Stimulated activated naive CD8-positive, alpha-beta T cell treated with anti-CD3 and anti-CD28 coated beads, Interleukin-15, amount 100 ng/mL, for 72 hours (primary cell): ENCODE data around the gene KRTAP4-4.
"Not testable (repeated sequence)": the region's sequence is repeated elsewhere in the genome, so short reads cannot be mapped to it uniquely, and the experiment has no call there.

Experiments used
- ATAC-seq: fragments of 150-1000 bp; cut with Tn5 transposase; 2 replicates; pipeline ENCODE4 v1.10.0; 2021; ENCODE audit warnings: mild to moderate bottlenecking, moderate library complexity
- DNase-seq, 2 donors: peaks; one replicate each; pipeline ENCODE4 v3.0.0; 2021 to 2022
- H3K27ac Mint-ChIP-seq, 2 donors: one replicate each; pipeline ENCODE4 v1.8.0; 2022; ENCODE audit warnings: mild to moderate bottlenecking in 2 of 2, mixed read lengths in 2 of 2, moderate library complexity in 2 of 2
- H3K27me3 Mint-ChIP-seq: one replicate; pipeline ENCODE4 v1.8.0; 2022; ENCODE audit warnings: mixed read lengths
- H3K4me1 Mint-ChIP-seq: one replicate; pipeline ENCODE4 v1.8.0; 2022; ENCODE audit warnings: mild to moderate bottlenecking, mixed read lengths
- H3K4me3 Mint-ChIP-seq, 2 donors: one replicate each; pipeline ENCODE4 v1.8.0; 2022; ENCODE audit warnings: mild to moderate bottlenecking in 2 of 2, mixed read lengths in 2 of 2, moderate library complexity in 1 of 2
- H3K9me3 Mint-ChIP-seq, 2 donors: one replicate each; pipeline ENCODE4 v1.8.0; 2022; ENCODE audit warnings: mixed read lengths in 2 of 2

The KRTAP4-4 gene

GRCh38 chr17:41160648-41161047 lies at the start of gene KRTAP4-4:
Gene KRTAP4-4 (minus strand): TSS chr17:41160748. CDS start chr17:41160691, 57 bp downstream.
- ATAC-seq (no peak), DNase-seq (no peak)
- Mint-ChIP-seq H3K4me3 (no peak within 1 kb of the TSS), H3K27ac (peak within 1 kb of the TSS in 1 of 2 donors; percentile 15), H3K9me3 (no peaks in the 10 kb centered on the region), H3K4me1 (no peaks in the 10 kb centered on the region), H3K27me3 (no peaks in the 10 kb centered on the region)

- no peaks in the 10 kb centered on the region for H3K27me3 Mint-ChIP-seq
- H3K27ac Mint-ChIP-seq = no peak overlapping the region
- no peaks in the 10 kb centered on the region for H3K4me1 Mint-ChIP-seq
- H3K9me3 Mint-ChIP-seq = peaks cover 0 to 5% of the 10 kb centered on the region in 2 donors
- DNase-seq (no peak), ATAC-seq (no peak)
- H3K4me3 Mint-ChIP-seq = no peak overlapping the region
Measured at GRCh38 chr17:41199421-41200078, 39.0 kb upstream of the KRTAP4-4 start.

- Mint-ChIP-seq H3K4me3 (no peak overlapping the region), H3K27me3 (no peaks in the 10 kb centered on the region), H3K9me3 (peaks cover 0 to 10% of the 10 kb centered on the region in 2 donors), H3K4me1 (no peaks in the 10 kb centered on the region), H3K27ac (no peak overlapping the region)
- ATAC-seq (no peak), DNase-seq (no peak)
Measured at GRCh38 chr17:41196068-41196467, 35.5 kb upstream of the KRTAP4-4 start.

- ATAC-seq = no peak
- H3K9me3 Mint-ChIP-seq = peaks cover 0 to 5% of the 10 kb centered on the region in 2 donors
- peaks cover 7% of the 10 kb centered on the region for H3K27me3 Mint-ChIP-seq
- DNase-seq = no peak
- no peak overlapping the region for H3K4me3 Mint-ChIP-seq
- H3K4me1 Mint-ChIP-seq = no peaks in the 10 kb centered on the region
- peak overlapping the region in 1 of 2 donors; percentile 5 for H3K27ac Mint-ChIP-seq
Measured at GRCh38 chr17:41190328-41190727, 29.8 kb upstream of the KRTAP4-4 start.

- H3K9me3 Mint-ChIP-seq, H3K27me3 Mint-ChIP-seq, H3K4me1 Mint-ChIP-seq, DNase-seq, ATAC-seq, H3K4me3 Mint-ChIP-seq: not testable (repeated sequence)
- H3K27ac Mint-ChIP-seq = peak within 1 kb of the TSS; percentile 5 to 12
Measured at GRCh38 chr17:41189837-41190318, 29.3 kb upstream of the KRTAP4-4 start, which contains the start of gene KRTAP9-1. Gene KRTAP9-1 (plus strand): TSS chr17:41189887. CDS start chr17:41189887, 0 bp downstream.

- Mint-ChIP-seq H3K4me3 (no peak overlapping the region), H3K27ac (no peak overlapping the region), H3K4me1 (no peaks in the 10 kb centered on the region), H3K27me3 (peaks cover 7% of the 10 kb centered on the region), H3K9me3 (no peaks in the 10 kb centered on the region)
- ATAC-seq (no peak), DNase-seq (no peak)
Measured at GRCh38 chr17:41186872-41187271, 26.3 kb upstream of the KRTAP4-4 start.

GRCh38 chr17:41185001-41185400 lies 24.5 kb upstream of the KRTAP4-4 start:
- Mint-ChIP-seq H3K9me3 (no peaks in the 10 kb centered on the region), H3K4me1 (no peaks in the 10 kb centered on the region), H3K27me3 (peaks cover 2% of the 10 kb centered on the region), H3K27ac (no peak overlapping the region), H3K4me3 (no peak overlapping the region)
- ATAC-seq (no peak), DNase-seq (no peak)

- Mint-ChIP-seq H3K27me3 (no peaks in the 10 kb centered on the region), H3K27ac (no peak within 1 kb of the TSS)
Measured at GRCh38 chr17:41184480-41184961, 24.0 kb upstream of the KRTAP4-4 start, which contains the start of gene KRTAP4-1. Gene KRTAP4-1 (minus strand): TSS chr17:41184911. CDS start chr17:41184854, 57 bp downstream.

GRCh38 chr17:41178843-41179616 lies 18.5 kb upstream of the KRTAP4-4 start:
- H3K9me3 Mint-ChIP-seq = no peaks in the 10 kb centered on the region
- H3K27ac Mint-ChIP-seq = peak overlapping the region in 1 of 2 donors; percentile 15
- DNase-seq = no peak
- H3K4me1 Mint-ChIP-seq = no peaks in the 10 kb centered on the region
- no peak for ATAC-seq
- H3K27me3 Mint-ChIP-seq = no peaks in the 10 kb centered on the region
- H3K4me3 Mint-ChIP-seq = no peak overlapping the region

More at GRCh38 chr17:41184480-41184961, 24.0 kb upstream of the KRTAP4-4 start, which contains the start of gene KRTAP4-1:
- ATAC-seq (no peak), DNase-seq (no peak)
- H3K4me3 Mint-ChIP-seq = no peak within 1 kb of the TSS
- no peaks in the 10 kb centered on the region for H3K4me1 Mint-ChIP-seq
- H3K9me3 Mint-ChIP-seq = no peaks in the 10 kb centered on the region

GRCh38 chr17:41178341-41178740 lies 17.8 kb upstream of the KRTAP4-4 start:
- DNase-seq (no peak), ATAC-seq (no peak)
- Mint-ChIP-seq H3K4me1 (no peaks in the 10 kb centered on the region), H3K27ac (peak overlapping the region in 1 of 2 donors; percentile 27), H3K4me3 (no peak overlapping the region), H3K27me3 (no peaks in the 10 kb centered on the region), H3K9me3 (no peaks in the 10 kb centered on the region)

- H3K4me1 Mint-ChIP-seq = no peaks in the 10 kb centered on the region
- no peaks in the 10 kb centered on the region for H3K9me3 Mint-ChIP-seq
- ATAC-seq (no peak), DNase-seq (no peak)
- no peaks in the 10 kb centered on the region for H3K27me3 Mint-ChIP-seq
- H3K4me3 Mint-ChIP-seq = no peak within 1 kb of the TSS
- H3K27ac Mint-ChIP-seq = peak within 1 kb of the TSS in 1 of 2 donors; percentile 27
Measured at GRCh38 chr17:41177727-41178271, 17.3 kb upstream of the KRTAP4-4 start, which contains the start of gene KRTAP4-2. Gene KRTAP4-2 (minus strand): TSS chr17:41178221. CDS start chr17:41178164, 57 bp downstream.

- Mint-ChIP-seq H3K4me3 (no peak overlapping the region), H3K9me3 (no peaks in the 10 kb centered on the region), H3K27me3 (no peaks in the 10 kb centered on the region), H3K4me1 (no peaks in the 10 kb centered on the region), H3K27ac (no peak overlapping the region)
- DNase-seq (no peak), ATAC-seq (no peak)
Measured at GRCh38 chr17:41176744-41177387, 16.3 kb upstream of the KRTAP4-4 start.

- H3K4me1 Mint-ChIP-seq = no peaks in the 10 kb centered on the region
- H3K27ac Mint-ChIP-seq = no peak overlapping the region
- DNase-seq = no peak
- no peak overlapping the region for H3K4me3 Mint-ChIP-seq
- no peaks in the 10 kb centered on the region for H3K9me3 Mint-ChIP-seq
- ATAC-seq = no peak
- no peaks in the 10 kb centered on the region for H3K27me3 Mint-ChIP-seq
Measured at GRCh38 chr17:41171886-41172285, 11.3 kb upstream of the KRTAP4-4 start.

- H3K27ac Mint-ChIP-seq = no peak within 1 kb of the TSS
- H3K4me3 Mint-ChIP-seq = no peak within 1 kb of the TSS
- DNase-seq (no peak), ATAC-seq (no peak)
- H3K27me3 Mint-ChIP-seq = no peaks in the 10 kb centered on the region
- H3K9me3 Mint-ChIP-seq = no peaks in the 10 kb centered on the region
- H3K4me1 Mint-ChIP-seq = no peaks in the 10 kb centered on the region
Measured at GRCh38 chr17:41168121-41168520, 7.6 kb upstream of the KRTAP4-4 start, which contains the start of gene KRTAP4-3. Gene KRTAP4-3 (minus strand): TSS chr17:41168221. CDS start chr17:41168172, 49 bp downstream.

- H3K9me3 Mint-ChIP-seq = no peaks in the 10 kb centered on the region
- DNase-seq (no peak), ATAC-seq (no peak)
- no peaks in the 10 kb centered on the region for H3K4me1 Mint-ChIP-seq
- no peak overlapping the region for H3K27ac Mint-ChIP-seq
- H3K27me3 Mint-ChIP-seq = no peaks in the 10 kb centered on the region
- H3K4me3 Mint-ChIP-seq = no peak overlapping the region
Measured at GRCh38 chr17:41167561-41167960, 7.0 kb upstream of the KRTAP4-4 start.
